NCI-H1417 (cell line): ENCODE data around the gene EHD1.

Experiments used
- DNase-seq, 3 experiments: peaks; one replicate each; lab custom pipeline; 2025; lab: John Stamatoyannopoulos, UW

The EHD1 gene

GRCh38 chr11:64878494-64879243 is at the start of gene EHD1:
Gene EHD1, minus strand, starts transcription at chr11:64878621. Its CDS starts 157 bp downstream, at chr11:64878464.
- peak; percentile 99 to 100 (median 100) for DNase-seq

- DNase-seq = no peak
Measured at GRCh38 chr11:64926689-64927088, 48.3 kb upstream of the EHD1 start.

GRCh38 chr11:64925536-64926436 is 47.4 kb upstream of the EHD1 start:
- no peak for DNase-seq

- DNase-seq = peak in 2 of 3 experiments; percentile 34 to 36
Measured at GRCh38 chr11:64924910-64925284, 46.5 kb upstream of the EHD1 start.

- DNase-seq = peak; percentile 85 to 91 (median 88)
Measured at GRCh38 chr11:64923944-64924909, 45.8 kb upstream of the EHD1 start, which contains the start of gene PPP2R5B. Gene PPP2R5B, plus strand, starts transcription at chr11:64924689. Its CDS starts 1,046 bp downstream, at chr11:64925735.

- no peak for DNase-seq
Measured at GRCh38 chr11:64923151-64923661, 44.8 kb upstream of the EHD1 start.

- DNase-seq = no peak
Measured at GRCh38 chr11:64921384-64921783, 43.0 kb upstream of the EHD1 start.

- no peak for DNase-seq
Measured at GRCh38 chr11:64920124-64920523, 41.7 kb upstream of the EHD1 start.

- DNase-seq = no peak
Measured at GRCh38 chr11:64919627-64920026, 41.2 kb upstream of the EHD1 start.

GRCh38 chr11:64918017-64918416 is 39.6 kb upstream of the EHD1 start:
- DNase-seq = peak in 1 of 3 experiments; percentile 51

- no peak for DNase-seq
Measured at GRCh38 chr11:64917663-64917995, 39.2 kb upstream of the EHD1 start.

GRCh38 chr11:64916775-64917662 is 38.6 kb upstream of the EHD1 start, which contains the start of gene ATG2A:
Gene ATG2A, minus strand, starts transcription at chr11:64917209. Its CDS starts 74 bp downstream, at chr11:64917135.
- DNase-seq = peak; percentile 99 to 100 (median 99)

- peak in 2 of 3 experiments; percentile 33 to 59 for DNase-seq
Measured at GRCh38 chr11:64916040-64916774, 37.8 kb upstream of the EHD1 start.

GRCh38 chr11:64915376-64915887 is 37.0 kb upstream of the EHD1 start:
- DNase-seq = no peak

- DNase-seq = no peak
Measured at GRCh38 chr11:64914123-64914522, 35.7 kb upstream of the EHD1 start.

- no peak for DNase-seq
Measured at GRCh38 chr11:64913171-64913727, 34.8 kb upstream of the EHD1 start.

GRCh38 chr11:64911689-64912088 is 33.3 kb upstream of the EHD1 start:
- no peak for DNase-seq

- no peak for DNase-seq
Measured at GRCh38 chr11:64911142-64911541, 32.7 kb upstream of the EHD1 start.

GRCh38 chr11:64910451-64911093 is 32.2 kb upstream of the EHD1 start:
- no peak for DNase-seq
